ENCODE measurements around the gene C3orf22.

Gene C3orf22

DNA sequence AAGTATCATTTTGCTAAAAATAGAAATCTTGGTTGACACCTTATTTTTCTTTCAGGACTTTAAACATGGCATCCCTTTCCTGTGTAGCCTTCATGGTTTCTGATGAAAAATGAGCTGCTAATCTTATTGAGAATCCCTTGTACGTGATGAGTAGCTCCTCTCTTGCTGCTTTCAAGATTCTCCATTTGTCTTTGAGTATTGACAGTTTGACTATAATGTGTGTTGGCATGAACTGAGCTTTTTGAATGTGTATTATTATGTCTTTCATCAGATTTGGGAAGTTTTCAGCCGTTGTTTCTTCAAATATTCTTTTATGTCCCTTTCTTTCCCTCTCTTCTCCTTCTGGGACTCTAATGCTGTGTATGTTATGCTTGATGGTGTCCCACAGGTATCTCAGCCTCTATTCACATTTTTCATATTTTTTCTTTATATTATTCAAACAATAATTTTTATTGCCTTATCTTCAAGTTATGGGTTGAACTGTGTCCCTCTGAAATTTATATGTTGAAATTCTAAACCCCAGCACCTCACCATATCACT, 4.1 kb upstream of the C3orf22 start:
- intact Hi-C loops (cut with DNase I), result no loop called here

DNA sequence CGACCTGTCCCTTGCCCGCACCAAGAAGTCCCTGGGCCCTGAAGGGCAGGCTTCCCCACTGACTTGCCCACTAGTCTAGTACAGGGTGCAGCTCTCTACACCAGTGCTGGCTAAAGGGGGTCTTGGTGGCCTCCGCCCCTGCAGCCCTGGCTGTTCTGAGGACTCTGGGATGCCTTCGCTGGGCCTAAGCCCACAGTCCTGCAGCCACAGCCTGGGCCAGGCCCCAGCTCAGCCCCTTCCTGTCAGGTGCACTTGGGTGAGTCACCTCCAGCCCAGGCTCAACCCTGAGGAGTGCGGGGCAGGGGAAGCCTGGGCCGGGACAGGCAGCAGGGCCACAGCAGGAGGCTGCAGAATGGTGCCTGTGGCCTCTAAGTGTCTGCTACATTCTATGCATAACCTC, 971 bp downstream of the C3orf22 start:
- intact Hi-C loops (cut with DNase I), result no loop called here
- peak in 6 of 42 donors; percentile 2 to 38 (median 7) for DNase-seq

More for the DNA sequence above, 4.1 kb upstream of the C3orf22 start:
- no peak for DNase-seq

GRCh38 chr3:126557415-126557745, 1.4 kb downstream of the C3orf22 start:
- DNase-seq, result peak in 19 of 42 donors; percentile 0 to 37 (median 8)
- intact Hi-C loops (cut with DNase I), result no loop called here

- DNase-seq, result peak in 9 of 42 donors; percentile 0 to 22 (median 8)
- intact Hi-C loops (cut with DNase I), result no loop called here
Observed at GRCh38 chr3:126556637-126557414, 1.9 kb downstream of the C3orf22 start.

DNA sequence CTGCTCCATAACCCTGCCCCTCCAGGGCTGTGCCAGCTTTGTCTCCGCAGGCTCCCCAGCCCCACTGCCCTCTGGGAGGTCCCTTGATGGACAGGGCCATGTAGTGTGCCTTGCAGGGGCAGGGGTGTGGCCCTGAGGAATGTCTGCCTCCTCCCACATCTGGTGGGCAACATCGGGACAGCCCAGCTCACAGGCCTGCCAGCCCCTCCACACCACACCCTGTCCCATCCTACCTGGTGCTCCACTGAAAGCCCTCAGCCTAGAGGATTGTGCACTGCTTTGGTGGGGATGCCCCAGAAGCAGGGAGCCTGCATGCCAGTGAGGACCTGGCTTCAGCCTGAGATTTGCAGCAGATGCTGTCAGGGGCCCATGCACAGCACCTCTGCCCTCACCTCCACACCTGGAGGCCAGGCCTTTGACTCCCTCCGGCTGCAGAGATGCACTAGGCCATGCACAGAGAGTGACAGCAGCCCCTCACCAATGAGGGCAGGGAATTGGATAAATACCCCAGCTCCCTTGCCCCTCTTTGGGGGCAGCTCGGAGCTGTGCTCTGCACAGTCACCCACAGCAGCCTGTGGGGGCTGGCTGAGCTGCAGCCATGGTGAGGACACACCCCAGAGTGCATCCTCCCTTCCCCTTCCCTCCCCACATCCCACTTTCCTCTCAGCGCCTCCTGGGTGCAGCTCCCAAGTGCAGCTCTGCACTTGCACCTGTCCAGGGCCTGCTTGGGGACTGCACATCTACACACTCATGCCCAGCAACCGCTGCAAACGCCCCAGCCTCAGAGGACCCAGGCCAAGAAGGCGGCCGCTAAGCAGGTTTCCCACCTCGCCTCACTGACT, 2.7 kb downstream of the C3orf22 start:
- intact Hi-C loops (cut with DNase I), result no loop called here
- peak in 19 of 42 donors; percentile 0 to 35 (median 6) for DNase-seq

DNA sequence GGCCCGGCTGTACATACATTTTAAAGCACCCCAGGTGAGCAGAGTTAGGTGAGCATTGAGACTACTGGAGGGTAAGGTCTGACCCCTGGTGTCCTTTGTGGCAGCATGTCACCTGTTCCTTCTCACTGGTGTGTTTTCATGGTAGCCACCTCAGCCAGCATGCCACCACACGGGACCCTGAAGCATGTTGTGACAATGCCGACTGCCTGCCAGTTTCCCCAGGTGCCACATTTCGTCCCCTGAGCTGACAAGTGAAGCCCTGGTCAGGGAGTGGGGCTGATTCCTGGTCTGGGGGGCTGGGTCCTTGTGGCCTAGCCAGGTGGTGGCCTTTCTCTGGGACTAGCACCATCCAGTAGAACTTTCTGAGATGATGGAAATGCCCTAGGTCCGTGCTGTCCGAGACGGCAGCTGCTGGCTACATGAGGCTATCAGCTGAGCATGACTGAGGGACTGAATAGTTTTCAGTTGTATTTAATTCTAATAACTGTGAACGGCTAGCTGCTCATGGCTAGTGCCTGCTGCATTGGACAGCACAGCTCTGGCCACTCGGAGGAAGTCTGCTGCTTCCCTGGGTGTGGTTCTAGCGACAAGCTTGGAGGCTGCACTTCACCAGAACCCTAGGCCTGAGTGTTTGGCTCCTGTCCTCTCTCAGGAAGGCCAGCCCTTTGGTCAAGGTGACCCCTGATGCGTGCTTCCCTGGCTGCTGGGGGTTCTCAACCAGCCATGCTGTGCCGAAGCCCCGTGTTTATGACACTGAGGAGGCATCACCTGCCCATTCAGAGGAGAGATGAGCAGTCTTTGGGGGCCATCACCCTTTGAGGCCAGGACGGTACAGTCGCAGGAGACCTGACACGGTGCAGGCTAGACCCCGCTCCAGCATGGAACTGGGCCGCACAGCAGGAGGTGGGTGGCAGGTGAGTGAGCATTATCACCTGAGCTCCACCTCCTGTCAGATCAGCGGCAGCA, 3.9 kb downstream of the C3orf22 start:
- intact Hi-C loops (cut with DNase I), result no loop called here
- DNase-seq, result peak in 19 of 42 donors; percentile 1 to 37 (median 9)

GRCh38 chr3:126553284-126554084, 5.2 kb downstream of the C3orf22 start:
- DNase-seq, result peak in 19 of 42 donors; percentile 1 to 28 (median 7)
- intact Hi-C loops (cut with DNase I), result no loop called here

DNA sequence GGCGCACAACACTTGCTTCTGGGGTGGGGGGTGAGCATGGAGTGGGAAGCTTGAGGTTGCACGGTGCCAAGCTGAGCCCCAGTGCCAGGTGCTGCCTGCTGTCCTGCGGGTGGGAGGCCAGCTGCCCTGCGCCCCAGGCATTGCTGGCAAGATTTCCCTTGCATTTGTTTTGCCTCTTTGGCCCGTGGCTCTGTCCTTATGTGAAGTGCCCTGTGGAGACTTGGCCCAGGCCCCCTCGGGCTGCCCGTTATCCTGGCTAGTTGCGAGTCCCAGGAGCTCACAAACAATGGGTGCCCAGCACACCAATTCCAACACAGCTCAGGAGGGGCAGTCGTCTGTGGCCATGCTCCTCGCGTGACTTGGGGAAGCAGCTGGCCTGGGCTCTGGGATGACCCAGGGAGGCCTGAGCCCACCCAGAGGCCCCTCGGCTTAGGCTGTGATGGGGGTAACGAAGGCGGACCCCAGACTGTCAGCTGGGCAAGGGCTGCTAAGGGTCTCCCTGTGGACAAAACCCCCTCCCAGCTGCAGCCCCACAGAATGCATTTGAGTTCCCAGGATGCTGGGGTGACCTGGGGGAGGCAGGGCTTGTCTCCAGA, 5.9 kb downstream of the C3orf22 start:
- intact Hi-C loops (cut with DNase I), result no loop called here
- peak in 18 of 42 donors; percentile 1 to 34 (median 8) for DNase-seq

DNA sequence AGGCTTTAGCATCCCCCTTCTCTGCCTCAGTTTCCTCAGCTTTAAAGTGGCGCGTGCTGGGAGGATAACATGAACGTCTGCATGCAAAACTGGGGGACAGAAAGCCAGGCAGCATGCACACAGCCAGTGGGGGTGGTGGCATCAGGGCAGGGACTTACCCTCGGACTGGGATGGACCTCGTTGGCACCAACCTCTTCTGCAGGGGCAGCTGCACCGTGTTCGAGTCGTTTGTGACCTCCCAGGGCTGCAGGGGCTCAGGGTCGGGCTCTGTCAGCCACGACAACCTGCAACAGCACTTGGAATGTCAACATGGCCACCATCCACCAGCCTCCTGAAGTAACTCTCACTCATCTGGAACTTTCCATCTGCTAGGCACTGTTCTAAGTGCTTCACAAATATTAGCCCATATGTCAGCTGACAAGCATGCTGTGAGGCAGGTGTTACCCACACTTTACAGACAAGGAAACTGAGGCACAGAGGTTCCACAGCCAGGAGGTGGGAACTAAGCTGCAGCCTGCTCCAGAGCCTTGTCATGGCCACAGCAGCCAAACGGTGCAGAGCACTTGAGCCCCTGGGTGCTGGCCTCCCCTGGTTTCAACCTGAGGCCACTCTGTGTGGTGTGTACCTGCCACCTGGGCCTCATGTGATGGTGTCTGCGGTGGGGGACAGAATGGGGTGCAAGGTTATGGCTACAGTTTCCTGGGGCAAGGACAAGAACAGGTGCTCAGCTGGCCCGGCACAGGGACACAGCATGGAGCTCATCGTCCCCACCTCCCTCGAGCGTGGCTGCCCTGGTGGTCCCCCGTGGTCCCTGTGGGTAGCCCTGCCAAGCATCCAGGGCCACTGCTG, 6.7 kb downstream of the C3orf22 start:
- intact Hi-C loops (cut with DNase I), result no loop called here
- peak in 16 of 42 donors; percentile 0 to 25 (median 6) for DNase-seq

DNA sequence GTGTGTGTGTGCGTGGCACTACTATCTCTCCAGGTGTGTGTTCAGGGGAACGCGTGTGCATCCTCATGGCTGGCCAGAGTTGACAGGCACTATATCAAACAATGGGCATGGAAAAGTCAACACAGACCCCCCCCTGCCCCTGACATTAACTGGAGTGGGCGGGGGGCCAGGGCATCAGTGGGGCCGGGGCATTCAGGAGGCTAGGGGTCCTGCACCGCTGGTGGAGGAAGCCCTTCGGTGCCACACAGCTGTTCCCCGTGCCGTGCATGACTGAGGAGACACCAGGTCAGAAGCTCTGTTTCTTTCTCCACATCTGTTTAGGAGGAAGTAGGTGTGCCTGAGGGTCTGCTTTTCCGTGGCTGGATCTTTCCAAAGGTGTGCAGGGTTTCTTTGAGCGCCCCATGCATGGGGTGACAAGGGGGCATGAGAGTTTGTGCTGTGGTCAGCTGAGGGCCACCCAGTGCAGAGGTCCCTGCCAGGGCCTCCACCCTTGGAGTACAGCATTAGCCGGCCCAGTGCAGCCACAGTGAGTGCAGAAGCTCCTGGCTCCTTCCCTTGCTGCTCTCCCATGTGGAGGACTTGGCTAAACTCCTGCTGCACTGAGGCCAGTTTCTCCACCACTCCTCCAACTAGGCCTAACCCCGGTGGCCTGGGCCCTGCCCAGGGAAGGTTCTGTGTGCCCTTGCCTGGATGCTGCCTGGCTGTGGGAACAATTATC, 7.5 kb downstream of the C3orf22 start:
- intact Hi-C loops (cut with DNase I), result no loop called here
- peak in 25 of 42 donors; percentile 4 to 46 (median 19) for DNase-seq

DNA sequence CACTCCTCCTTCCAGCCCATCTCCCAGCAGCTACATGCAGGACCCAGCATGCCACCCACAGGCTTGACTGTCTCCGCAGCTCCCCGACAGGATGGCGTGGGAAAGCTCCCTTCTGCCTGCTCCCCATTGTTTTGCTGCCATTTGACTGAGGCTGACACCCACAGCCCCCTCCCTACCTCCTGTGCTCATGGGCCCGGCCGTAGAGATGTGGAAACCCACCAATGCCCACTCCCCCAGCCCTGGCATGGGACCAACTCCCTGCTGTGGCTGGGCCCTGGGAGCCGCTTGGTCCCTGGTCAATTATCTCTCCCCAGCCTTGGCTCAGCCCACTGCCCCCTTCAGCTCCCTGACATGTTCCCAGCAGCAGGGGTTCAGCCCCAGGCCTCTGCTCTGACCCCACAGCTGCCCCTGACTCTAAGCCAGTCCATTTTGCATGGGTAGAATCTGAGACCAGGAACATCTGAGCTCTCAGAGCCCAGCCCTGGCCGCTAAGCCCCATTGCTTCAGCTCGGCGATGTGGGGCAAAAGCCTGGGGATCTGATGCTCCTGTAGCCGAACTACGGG, 8.2 kb downstream of the C3orf22 start:
- peak in 20 of 42 donors; percentile 3 to 33 (median 8) for DNase-seq
- intact Hi-C loops (cut with DNase I), result no loop called here

- intact Hi-C loops (cut with DNase I), result loop anchor here (5.0 kb wide), 1 partner anchor 397 kb away; no protein-coding TSS in a partner anchor
- peak in 18 of 42 donors; percentile 1 to 28 (median 8) for DNase-seq
Observed at GRCh38 chr3:126549861-126550487, 8.8 kb downstream of the C3orf22 start.

DNA sequence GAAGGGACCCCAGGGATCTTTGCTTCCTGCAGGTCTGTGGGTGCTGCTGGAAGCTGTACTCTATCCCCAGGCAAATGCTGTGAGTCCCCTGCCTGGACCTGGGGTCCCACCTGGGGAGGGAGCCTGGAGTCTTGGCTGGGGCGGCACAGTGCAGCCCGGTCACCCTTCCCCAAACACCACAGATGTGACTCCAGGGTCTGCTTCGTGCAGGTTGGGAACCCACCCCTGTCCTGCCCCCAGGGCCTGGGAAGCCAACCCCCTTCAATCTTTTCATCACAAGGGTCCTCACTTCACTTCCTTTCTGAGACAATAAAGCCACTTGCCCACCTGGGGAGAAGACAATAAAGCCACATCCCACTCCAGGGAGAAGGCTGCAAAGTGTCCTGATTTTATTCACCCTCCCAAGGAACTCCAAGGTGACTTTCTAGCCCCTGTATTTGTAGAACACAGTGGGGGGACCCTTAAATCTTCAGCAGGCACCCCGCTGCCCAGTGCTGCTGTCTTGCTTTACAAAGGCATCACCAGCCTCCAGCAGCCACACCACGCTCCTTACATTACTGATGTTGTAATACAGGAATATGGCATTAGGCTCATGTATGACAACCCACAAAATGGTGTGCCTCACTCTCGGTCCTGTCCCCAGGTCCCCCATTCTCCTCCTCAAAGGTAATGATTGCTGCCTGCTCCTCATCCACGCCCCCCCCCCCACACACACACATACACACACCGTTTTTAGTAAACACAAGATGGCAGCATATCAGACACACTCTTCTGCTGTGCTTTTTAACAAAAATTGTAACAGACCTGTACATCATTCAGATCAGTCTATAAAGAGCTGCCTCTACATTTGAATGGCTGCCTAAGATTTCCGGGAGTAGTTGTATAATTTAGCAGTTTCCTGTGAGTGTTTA, 9.9 kb downstream of the C3orf22 start:
- peak in 15 of 42 donors; percentile 1 to 36 (median 5) for DNase-seq
- intact Hi-C loops (cut with DNase I), result loop anchor here (5.0 kb wide), 1 partner anchor 398 kb away; no protein-coding TSS in a partner anchor

DNA sequence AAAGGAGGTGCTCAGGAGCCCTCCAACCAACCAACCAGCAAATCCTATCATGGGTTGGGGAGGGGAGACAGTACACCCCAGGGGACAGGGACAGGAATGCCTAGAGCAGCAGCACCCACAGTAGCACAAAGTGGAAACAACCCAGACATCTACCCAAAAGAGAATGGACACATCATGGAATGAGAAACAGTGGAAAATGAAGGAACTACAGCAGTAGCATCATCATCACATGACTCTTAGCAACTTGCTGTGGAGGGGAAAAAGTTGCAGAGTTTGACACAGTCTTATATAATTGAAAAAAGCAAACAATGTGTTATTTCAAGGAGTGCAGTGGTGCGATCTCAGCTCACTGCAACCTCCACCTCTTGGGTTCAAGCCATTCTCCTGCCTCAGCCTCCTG, 11.0 kb downstream of the C3orf22 start:
- intact Hi-C loops (cut with DNase I), result loop anchor here (5.0 kb wide), 1 partner anchor 400 kb away; no protein-coding TSS in a partner anchor
- peak in 5 of 42 donors; percentile 0 to 6 (median 4) for DNase-seq
